Endothelial cell of umbilical vein (primary cell): ENCODE results near the gene ACADS. TPM values are rescaled to one million over a fixed set of nuclear protein-coding genes. Genes with fewer than 3 reads are reported as not detected.

Experiments
- BruUV-seq: library from RNA; stranded (reverse); fragments of 400-500 nt; replicated peaks from 2 replicates; lab custom pipeline; 2021; lab: Mats Ljungman, UMichigan
- CTCF ChIA-PET: fragments of 300-600, 350-600 bp; sonication (Branson Sonifier 250); formaldehyde crosslinking; loops from one replicate; lab custom pipeline; 2021; ENCODE audit warnings: antibody characterized with exemption, inconsistent platforms; lab: Charles Lee
- POLR2A ChIA-PET: fragments of 300-600, 350-600 bp; sonication (Branson Sonifier 250); formaldehyde crosslinking; loops from one replicate; lab custom pipeline; 2021; ENCODE audit warnings: antibody characterized with exemption, inconsistent platforms; lab: Charles Lee
- DNase-seq: peaks from one replicate; pipeline ENCODE4 v3.0.0-alpha.2; 2011; ENCODE audit warnings: low read depth, low spot score
- FAIRE-seq: peaks from 2 replicates; lab custom pipeline; 2011; peaks lifted over from hg19 to GRCh38; lab: Jason Lieb, UNC
- H2AFZ ChIP-seq: 2 replicates; pipeline ENCODE4 v1.6.0; 2012; ENCODE audit warnings: low read depth, low read length, control low read depth, inconsistent platforms
- H3K27ac ChIP-seq: 2 replicates; pipeline ENCODE4 v1.5.1; 2011; ENCODE audit warnings: low read depth, mild to moderate bottlenecking, control low read depth, low read length, moderate library complexity; ENCODE audit not compliant: insufficient read depth
- H3K27me3 ChIP-seq, 2 experiments: 2 replicates each; pipeline versions ENCODE4 v1.6.0 to v1.6.1; 2011; ENCODE audit warnings: low read length in 2 of 2, mixed read lengths in 1 of 2; ENCODE audit not compliant: control insufficient read depth in 2 of 2, insufficient read depth in 2 of 2
- H3K36me3 ChIP-seq, 2 experiments: 2 replicates in 1 of 2; 3 replicates in 1 of 2; pipeline ENCODE4 v1.5.1; 2011; ENCODE audit warnings: low read length in 2 of 2, mild to moderate bottlenecking in 1 of 2, moderate library complexity in 1 of 2; ENCODE audit not compliant: control insufficient read depth in 2 of 2, insufficient read depth in 2 of 2; ENCODE audit errors: extremely low read depth in 1 of 2
- H3K4me1 ChIP-seq: 3 replicates; pipeline ENCODE4 v1.5.1; 2011; ENCODE audit warnings: mild to moderate bottlenecking, low read length; ENCODE audit not compliant: control insufficient read depth, insufficient read depth; ENCODE audit errors: extremely low read depth
- H3K4me2 ChIP-seq: 2 replicates; pipeline ENCODE4 v1.6.1; 2011; ENCODE audit warnings: low read length, control low read depth, mixed read lengths; ENCODE audit not compliant: insufficient read depth
- H3K4me3 ChIP-seq, 3 experiments: fragments of 200-600 bp in 1 of 3; sonication (generic), shearing (Covaris generic) in 1 of 3; replicated peaks in 1 of 3; 2 replicates each; pipeline ENCODE4 v1.5.1; 2011 to 2016; ENCODE audit warnings: control low read depth in 3 of 3, low read length in 3 of 3, mild to moderate bottlenecking in 2 of 3, inconsistent platforms in 1 of 3, low read depth in 1 of 3, moderate library complexity in 1 of 3; ENCODE audit not compliant: insufficient read depth in 1 of 3
- H3K79me2 ChIP-seq: 2 replicates; pipeline ENCODE4 v1.6.0; 2012; ENCODE audit warnings: low read length, inconsistent platforms; ENCODE audit not compliant: control insufficient read depth, insufficient read depth
- H3K9ac ChIP-seq: replicated peaks from 2 replicates; pipeline ENCODE3; 2011; ENCODE audit warnings: low read length, control low read depth; ENCODE audit not compliant: insufficient read depth; ENCODE audit errors: extremely low read depth
- H3K9me1 ChIP-seq: replicated peaks from 3 replicates; pipeline ENCODE4 v1.6.0; 2011; ENCODE audit warnings: mild to moderate bottlenecking, low read length; ENCODE audit not compliant: control insufficient read depth, insufficient read depth; ENCODE audit errors: extremely low read depth
- H3K9me3 ChIP-seq: replicated peaks from 2 replicates; pipeline ENCODE4 v1.5.1; 2012; ENCODE audit warnings: low read length, inconsistent platforms; ENCODE audit not compliant: control insufficient read depth, insufficient read depth
- H4K20me1 ChIP-seq: replicated peaks from 2 replicates; pipeline ENCODE3; 2011; ENCODE audit warnings: mild to moderate bottlenecking, low read length; ENCODE audit not compliant: control insufficient read depth, insufficient read depth; ENCODE audit errors: extremely low read depth
- EZH2 ChIP-seq: IDR thresholded peaks from 2 replicates; pipeline ENCODE4 v1.6.1; 2012; ENCODE audit warnings: borderline replicate concordance, low read depth, mild to moderate bottlenecking, moderate library complexity, low read length, inconsistent platforms; ENCODE audit not compliant: severe bottlenecking
- FOS ChIP-seq: IDR thresholded peaks from 2 replicates; pipeline ENCODE4 v1.6.1; 2011; ENCODE audit warnings: mild to moderate bottlenecking, low read length, moderate library complexity, borderline replicate concordance; ENCODE audit not compliant: insufficient read depth
- GATA2 ChIP-seq: IDR thresholded peaks from 2 replicates; pipeline ENCODE4 v1.7.0; 2011; ENCODE audit warnings: low read depth, mild to moderate bottlenecking, moderate library complexity, mixed read lengths, low read length; ENCODE audit not compliant: insufficient read length, insufficient read depth
- JUN ChIP-seq: IDR thresholded peaks from 2 replicates; pipeline ENCODE4 v1.6.1; 2011; ENCODE audit warnings: borderline replicate concordance, low read depth; ENCODE audit not compliant: insufficient read length, insufficient read depth
- MYC ChIP-seq: IDR thresholded peaks from one replicate; pipeline ENCODE4 v1.6.1; 2011; ENCODE audit warnings: mild to moderate bottlenecking, low read depth, low read length
- POLR2A ChIP-seq: IDR thresholded peaks from 2 replicates; pipeline ENCODE4 v1.6.1; 2012; ENCODE audit warnings: low read depth, mild to moderate bottlenecking, control low read depth, low read length
- POLR2AphosphoS5 ChIP-seq: IDR thresholded peaks from 2 replicates; pipeline ENCODE4 v1.6.1; 2012; ENCODE audit warnings: low read depth, mild to moderate bottlenecking, control low read depth, low read length, moderate library complexity; ENCODE audit not compliant: insufficient read depth
- dilution Hi-C: fragments of 300-500 bp; cut with MboI; formaldehyde crosslinking; loops from one replicate; pipeline ENCODE4 v1.15.0; 2019; ENCODE audit warnings: low sequenced_read_pairs; ENCODE audit not compliant: extremely low pct_ligation_motif_present
- intact Hi-C: fragments of 100-400 bp; cut with micrococcal nuclease; formaldehyde crosslinking; loops from one replicate; pipeline ENCODE4 v1.10.0; 2022
- polyA plus RNA-seq, 4 experiments: library from polyadenylated mRNA; depleted of rRNA in 3 of 4; stranded (reverse) in 3 of 4; unstranded in 1 of 4; fragments of >200 nt; gene quantifications; 2 replicates each; pipeline versions ENCODE4 v1.2.1 to v1.2.3, GENCODE V29; 2011 to 2012; ENCODE audit warnings: missing spikeins in 1 of 4
- total RNA-seq: library from RNA; stranded (reverse); gene quantifications from 2 replicates; pipeline ENCODE4 v1.2.3, GENCODE V29; 2021
- TF ChIP-seq, protein P1 (sequence below), 2 donors: IDR thresholded peaks; 1 replicate in 1 of 2; 2 replicates in 1 of 2; pipeline ENCODE4 v1.5.1; 2011; ENCODE audit warnings: low read length in 2 of 2, mild to moderate bottlenecking in 2 of 2, moderate library complexity in 2 of 2, control low read depth in 1 of 2, inconsistent platforms in 1 of 2, low read depth in 1 of 2; ENCODE audit not compliant: insufficient read depth in 1 of 2; ENCODE audit errors: extremely low read depth in 1 of 2
- TF ChIP-seq, protein P2 (sequence below): IDR thresholded peaks from 2 replicates; pipeline ENCODE4 v1.6.1; 2011; ENCODE audit not compliant: insufficient read depth, insufficient read length

ACADS gene
- total and polyA plus RNA-seq, 2 donors (not counting 3 experiments of a cell fraction or from before 2014, with no cell fraction given) = 8.2 to 8.9 TPM

DNA sequence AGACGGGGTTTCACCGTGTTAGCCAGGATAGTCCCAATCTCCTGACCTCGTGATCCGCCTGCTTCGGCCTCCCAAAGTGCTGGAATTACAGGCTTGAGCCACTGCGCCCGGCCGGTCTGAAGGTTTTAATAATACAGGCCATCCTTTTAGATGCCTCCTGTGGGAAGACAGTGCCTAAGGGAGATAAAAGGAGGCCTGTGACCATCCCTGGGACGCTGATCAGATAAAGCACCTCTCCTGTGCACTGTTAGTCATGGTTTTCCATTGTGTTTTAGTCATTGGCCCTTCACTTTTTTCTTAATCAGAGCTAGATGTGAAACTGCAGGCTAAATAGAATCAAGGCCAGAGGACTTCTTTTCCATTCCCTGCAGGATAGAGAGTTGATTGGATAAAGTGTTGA, 7.6 kb upstream of the ACADS start:
- H3K9ac ChIP-seq = no peak overlapping the region
- H3K9me3 ChIP-seq = no peaks in the 10 kb centered on the region
- no peak overlapping the region for H2AFZ ChIP-seq
- no peak overlapping the region for H3K4me2 ChIP-seq
- H3K4me1 ChIP-seq = no peaks in the 10 kb centered on the region
- TF ChIP-seq FOS = no peak
- TF ChIP-seq POLR2A = no peak
- TF ChIP-seq JUN = no peak
- no peak for TF ChIP-seq GATA2
- TF ChIP-seq, protein P1, sequence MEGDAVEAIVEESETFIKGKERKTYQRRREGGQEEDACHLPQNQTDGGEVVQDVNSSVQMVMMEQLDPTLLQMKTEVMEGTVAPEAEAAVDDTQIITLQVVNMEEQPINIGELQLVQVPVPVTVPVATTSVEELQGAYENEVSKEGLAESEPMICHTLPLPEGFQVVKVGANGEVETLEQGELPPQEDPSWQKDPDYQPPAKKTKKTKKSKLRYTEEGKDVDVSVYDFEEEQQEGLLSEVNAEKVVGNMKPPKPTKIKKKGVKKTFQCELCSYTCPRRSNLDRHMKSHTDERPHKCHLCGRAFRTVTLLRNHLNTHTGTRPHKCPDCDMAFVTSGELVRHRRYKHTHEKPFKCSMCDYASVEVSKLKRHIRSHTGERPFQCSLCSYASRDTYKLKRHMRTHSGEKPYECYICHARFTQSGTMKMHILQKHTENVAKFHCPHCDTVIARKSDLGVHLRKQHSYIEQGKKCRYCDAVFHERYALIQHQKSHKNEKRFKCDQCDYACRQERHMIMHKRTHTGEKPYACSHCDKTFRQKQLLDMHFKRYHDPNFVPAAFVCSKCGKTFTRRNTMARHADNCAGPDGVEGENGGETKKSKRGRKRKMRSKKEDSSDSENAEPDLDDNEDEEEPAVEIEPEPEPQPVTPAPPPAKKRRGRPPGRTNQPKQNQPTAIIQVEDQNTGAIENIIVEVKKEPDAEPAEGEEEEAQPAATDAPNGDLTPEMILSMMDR (IDR thresholded peaks at IDR 0.05; ENCODE audit: extremely low read depth in 1 of 2, insufficient read depth in 1 of 2, low read depth in 1 of 2, low read length in 2 of 2) = no peak
- no peak for TF ChIP-seq MYC
- TF ChIP-seq EZH2 = no peak
- TF ChIP-seq, protein P2, sequence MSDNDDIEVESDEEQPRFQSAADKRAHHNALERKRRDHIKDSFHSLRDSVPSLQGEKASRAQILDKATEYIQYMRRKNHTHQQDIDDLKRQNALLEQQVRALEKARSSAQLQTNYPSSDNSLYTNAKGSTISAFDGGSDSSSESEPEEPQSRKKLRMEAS = no peak
- TF ChIP-seq POLR2AphosphoS5 = no peak
- POLR2A ChIA-PET = no interaction called here
- H3K9me1 ChIP-seq = no peaks in the 10 kb centered on the region
- FAIRE-seq (no peak), DNase-seq (no peak)
- H4K20me1 ChIP-seq = no peaks in the 10 kb centered on the region
- H3K27me3 ChIP-seq = no peaks in the 10 kb centered on the region
- CTCF ChIA-PET = no interaction called here
- intact Hi-C loops = no loop called here
- BruUV-seq = no TSS peak
- H3K36me3 ChIP-seq = peaks cover 29 to 50% of the 10 kb centered on the region in 2 experiments
- H3K79me2 ChIP-seq = peaks cover 2% of the 10 kb centered on the region
- H3K4me3 ChIP-seq = no peak overlapping the region
- dilution Hi-C loops = no loop called here
- H3K27ac ChIP-seq = no peak overlapping the region
